GM12878 (cell line): Measurements from ENCODE around the gene PSMD1. TPM values are rescaled to one million over a fixed set of nuclear protein-coding genes. Genes with fewer than 3 reads are reported as not detected.

ENCODE experiments used
- ATAC-seq: fragments of 200-7000 bp; cut with Tn5 transposase; 3 replicates; pipeline ENCODE4 v1.9.1; 2020; ENCODE audit warnings: mild to moderate bottlenecking, moderate library complexity
- BruUV-seq: library from RNA; stranded (reverse); fragments of 400-500 nt; replicated peaks from 2 replicates; lab custom pipeline; 2021; lab: Mats Ljungman, UMichigan
- CTCF ChIA-PET: fragments of 300-600 bp; sonication (Branson Sonifier 250); formaldehyde crosslinking; extraction: SDS; loops from one replicate; lab custom pipeline; 2021; ENCODE audit warnings: inconsistent platforms; lab: Yijun Ruan, JAX
- POLR2A ChIA-PET: fragments of 350-600 bp; formaldehyde crosslinking; extraction: SDS; loops from one replicate; lab custom pipeline; 2021; ENCODE audit warnings: inconsistent platforms; lab: Charles Lee
- RAD21 ChIA-PET: fragments of 300-600 bp; sonication (Branson Sonifier 250); formaldehyde crosslinking; loops from one replicate; lab custom pipeline; 2023; ENCODE audit warnings: antibody characterized with exemption; ENCODE audit not compliant: unreplicated experiment; lab: Charles Lee
- SMC1A ChIA-PET: fragments of 300-600 bp; sonication (Branson Sonifier 250); formaldehyde crosslinking; loops from one replicate; lab custom pipeline; 2023; ENCODE audit not compliant: unreplicated experiment, uncharacterized antibody; lab: Charles Lee
- DNase-seq: peaks from one replicate; pipeline ENCODE4 v3.0.0-alpha.2; 2011; ENCODE audit warnings: low read depth, low spot score
- FAIRE-seq: peaks from 3 replicates; lab custom pipeline; 2011; peaks lifted over from hg19 to GRCh38; lab: Jason Lieb, UNC
- H2AFZ ChIP-seq: 2 replicates; pipeline ENCODE4 v1.6.0; 2011; ENCODE audit warnings: low read depth, low read length, control low read depth; ENCODE audit not compliant: control insufficient read depth
- H3K27ac ChIP-seq: 2 replicates; pipeline ENCODE4 v1.5.1; 2011; ENCODE audit warnings: control low read depth; ENCODE audit not compliant: control insufficient read depth, insufficient read depth
- H3K27me3 ChIP-seq, 2 experiments: replicated peaks in 1 of 2; 2 replicates each; pipeline versions ENCODE4 v1.6.0 to v1.6.1; 2011; ENCODE audit warnings: low read length in 1 of 2; ENCODE audit not compliant: control insufficient read depth in 2 of 2, insufficient read depth in 2 of 2
- H3K36me3 ChIP-seq, 2 experiments: 2 replicates each; pipeline ENCODE4 v1.5.1; 2011; ENCODE audit warnings: low read length in 1 of 2; ENCODE audit not compliant: control insufficient read depth in 2 of 2, insufficient read depth in 2 of 2
- H3K4me1 ChIP-seq: 2 replicates; pipeline ENCODE4 v1.6.1; 2011; ENCODE audit warnings: mild to moderate bottlenecking, low read length, moderate library complexity, mixed read lengths; ENCODE audit not compliant: control insufficient read depth, insufficient read depth
- H3K4me2 ChIP-seq: 2 replicates; pipeline ENCODE4 v1.6.0; 2011; ENCODE audit warnings: control low read depth; ENCODE audit not compliant: control insufficient read depth, insufficient read depth
- H3K4me3 ChIP-seq: fragments of 200-600 bp; sonication (generic); 2 replicates; pipeline ENCODE4 v1.5.1; 2016
- H3K79me2 ChIP-seq: 2 replicates; pipeline ENCODE4 v1.6.0; 2011; ENCODE audit warnings: low read length; ENCODE audit not compliant: control insufficient read depth, insufficient read depth
- H3K9ac ChIP-seq: 2 replicates; pipeline ENCODE4 v1.8.0; 2011; ENCODE audit warnings: low read length, control low read depth, mixed read lengths; ENCODE audit not compliant: control insufficient read depth, insufficient read depth
- H3K9me3 ChIP-seq: replicated peaks from 3 replicates; pipeline ENCODE4 v1.5.1; 2011; ENCODE audit warnings: mild to moderate bottlenecking, low read length; ENCODE audit not compliant: control insufficient read depth, insufficient read depth
- H4K20me1 ChIP-seq: 2 replicates; pipeline ENCODE4 v1.6.0; 2011; ENCODE audit not compliant: control insufficient read depth, insufficient read depth
- CBX3 ChIP-seq: fragments of 200-600 bp; sonication (generic); IDR thresholded peaks from 2 replicates; pipeline ENCODE4 v1.6.1; 2016; ENCODE audit warnings: low read depth, borderline replicate concordance
- CEBPB ChIP-seq, 2 experiments: fragments of 150-350 bp in 1 of 2; IDR thresholded peaks; 2 replicates each; pipeline ENCODE4 v1.6.1; 2012 to 2014; ENCODE audit warnings: low read depth in 2 of 2, low read length in 2 of 2, borderline replicate concordance in 1 of 2, inconsistent platforms in 1 of 2
- FOXM1 ChIP-seq: IDR thresholded peaks from 2 replicates; pipeline ENCODE4 v1.6.1; 2012; ENCODE audit warnings: low read depth, mild to moderate bottlenecking, inconsistent platforms, low read length, moderate library complexity
- NFIC ChIP-seq: IDR thresholded peaks from 2 replicates; pipeline ENCODE4 v1.6.1; 2012; ENCODE audit warnings: low read depth, mild to moderate bottlenecking, inconsistent platforms, low read length, moderate library complexity
- PAX8 ChIP-seq: fragments of 450-650 bp; IDR thresholded peaks from 2 replicates; pipeline ENCODE4 v1.6.1; 2017; ENCODE audit warnings: mild to moderate bottlenecking, moderate library complexity
- RELA ChIP-seq: fragments of 450-650 bp; IDR thresholded peaks from 2 replicates; pipeline ENCODE4 v1.8.0; 2014; ENCODE audit warnings: borderline replicate concordance; ENCODE audit not compliant: partially characterized antibody
- SP1 ChIP-seq: IDR thresholded peaks from one replicate; pipeline ENCODE4 v1.6.1; 2011; ENCODE audit warnings: low read depth, low read length
- ZNF217 ChIP-seq: fragments of 450-650 bp; IDR thresholded peaks from 2 replicates; pipeline ENCODE4 v1.6.1; 2017; ENCODE audit warnings: antibody characterized with exemption, mild to moderate bottlenecking
- WGBS: methylation state at CpG from one replicate; pipeline ENCODE4 v1.1.6; 2016; ENCODE audit warnings: low lambda C conversion rate; ENCODE audit not compliant: insufficient replicate concordance, insufficient coverage; ENCODE audit errors: missing lambda C conversion rate; 5-methylcytosine and 5-hydroxymethylcytosine counted together
- in situ Hi-C: fragments of 300-500 bp; cut with MboI; formaldehyde crosslinking; loops from 9 replicates; pipeline ENCODE4 v1.14.3; 2018; ENCODE audit warnings: mixed read lengths
- intact Hi-C: fragments of 100-400 bp; cut with micrococcal nuclease; formaldehyde crosslinking; loops from one replicate; pipeline ENCODE4 v1.14.2; 2022; ENCODE audit not compliant: unreplicated experiment
- polyA plus RNA-seq, 11 experiments: library from polyadenylated mRNA; depleted of rRNA in 4 of 11; unstranded in 6 of 11; stranded (reverse) in 5 of 11; fragments of >200 nt; fragmentation: Nextera tagmentation in 4 of 11; fragmentation: Illumina TruSeq in 1 of 11; extraction: Ambion mirVana in 4 of 11; extraction: Trizol in 1 of 11; gene quantifications; 1 replicate in 1 of 11; 2 replicates in 10 of 11; pipeline versions ENCODE4 v1.2.1 to v1.2.3, GENCODE V29; 2011 to 2016; ENCODE audit warnings: inconsistent platforms in 2 of 11, missing spikeins in 2 of 11, low read depth in 1 of 11
- total RNA-seq, 4 experiments: library from RNA; depleted of rRNA in 3 of 4; stranded (reverse); fragments of >200 nt in 3 of 4; fragmentation: Illumina TruSeq in 1 of 4; extraction: Trizol in 1 of 4; gene quantifications; 2 replicates each; pipeline versions ENCODE4 v1.2.1 to v1.2.3, GENCODE V29; 2013 to 2021
- TF ChIP-seq, protein P1 (sequence below): fragments of 450-650 bp; IDR thresholded peaks from 2 replicates; pipeline ENCODE4 v1.6.1; 2018; ENCODE audit warnings: mild to moderate bottlenecking, low read depth, moderate library complexity; ENCODE audit not compliant: partially characterized antibody
- TF ChIP-seq, protein P2 (sequence below): fragments of 450-650 bp; IDR thresholded peaks from 2 replicates; pipeline ENCODE4 v1.6.1; 2017; ENCODE audit warnings: mild to moderate bottlenecking, moderate library complexity
- TF ChIP-seq, protein P3 (sequence below): fragments of 450-650 bp; IDR thresholded peaks from 2 replicates; pipeline ENCODE4 v1.6.1; 2016; ENCODE audit warnings: mild to moderate bottlenecking, moderate library complexity, borderline replicate concordance

Gene PSMD1
- total and polyA plus RNA-seq, 10 of the 15 experiments (the other 5 are each of a cell fraction or from before 2014, with no cell fraction given) = 87.4 to 220 (median 139) TPM

DNA sequence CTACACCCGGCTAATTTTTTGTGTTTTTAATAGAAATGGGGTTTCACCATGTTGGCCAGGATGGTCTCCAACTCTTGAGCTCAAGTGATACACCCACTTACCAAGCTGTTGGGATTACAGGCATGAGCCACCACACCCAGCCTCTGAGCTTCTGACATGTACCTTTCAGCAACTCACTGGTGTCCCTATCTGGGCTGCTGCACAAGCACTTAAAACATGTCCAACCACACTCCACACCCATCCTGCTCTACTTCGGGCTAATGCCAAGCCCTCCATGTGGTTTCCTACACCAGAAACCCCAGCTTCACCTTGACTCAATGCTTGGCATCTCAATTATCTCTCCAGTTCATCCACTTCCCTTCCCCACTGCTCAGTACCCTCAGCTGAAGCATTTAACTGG, 119.4 kb downstream of the PSMD1 start:
- no TSS peak for BruUV-seq
- Histone ChIP-seq H3K79me2 (peaks cover 1% of the 10 kb centered on the region; the same call in 1 of the 2 replicates), H3K4me2 (no peak overlapping the region), H3K9me3 (no peaks in the 10 kb centered on the region), H3K36me3 (peaks cover 0 to 5% of the 10 kb centered on the region in 2 experiments; a peak in 1 of 4 replicates), H3K27me3 (no peaks in the 10 kb centered on the region), H4K20me1 (no peaks in the 10 kb centered on the region), H3K9ac (no peak overlapping the region), H3K4me1 (peaks cover 36% of the 10 kb centered on the region), H3K4me3 (no peak overlapping the region), H2AFZ (no peak overlapping the region), H3K27ac (no peak overlapping the region)
- in situ Hi-C loops = no loop called here
- no peak for DNase-seq
- WGBS = 100% methylated on average over 2 of the region's 2 CpGs
- ChIA-PET CTCF (interaction anchor here (0.8 kb wide), 1 partner anchor 538 kb away, joined by 4 read pairs; no protein-coding TSS in a partner anchor), POLR2A (no interaction called here), SMC1A (interaction anchor here (1.5 kb wide), 1 partner anchor 8 kb away, joined by 3 read pairs; no protein-coding TSS in a partner anchor), RAD21 (no interaction called here)
- no peak for FAIRE-seq
- ATAC-seq = no peak
- intact Hi-C loops = no loop called here
- TF ChIP-seq FOXM1 = no peak
- TF ChIP-seq, protein P1, sequence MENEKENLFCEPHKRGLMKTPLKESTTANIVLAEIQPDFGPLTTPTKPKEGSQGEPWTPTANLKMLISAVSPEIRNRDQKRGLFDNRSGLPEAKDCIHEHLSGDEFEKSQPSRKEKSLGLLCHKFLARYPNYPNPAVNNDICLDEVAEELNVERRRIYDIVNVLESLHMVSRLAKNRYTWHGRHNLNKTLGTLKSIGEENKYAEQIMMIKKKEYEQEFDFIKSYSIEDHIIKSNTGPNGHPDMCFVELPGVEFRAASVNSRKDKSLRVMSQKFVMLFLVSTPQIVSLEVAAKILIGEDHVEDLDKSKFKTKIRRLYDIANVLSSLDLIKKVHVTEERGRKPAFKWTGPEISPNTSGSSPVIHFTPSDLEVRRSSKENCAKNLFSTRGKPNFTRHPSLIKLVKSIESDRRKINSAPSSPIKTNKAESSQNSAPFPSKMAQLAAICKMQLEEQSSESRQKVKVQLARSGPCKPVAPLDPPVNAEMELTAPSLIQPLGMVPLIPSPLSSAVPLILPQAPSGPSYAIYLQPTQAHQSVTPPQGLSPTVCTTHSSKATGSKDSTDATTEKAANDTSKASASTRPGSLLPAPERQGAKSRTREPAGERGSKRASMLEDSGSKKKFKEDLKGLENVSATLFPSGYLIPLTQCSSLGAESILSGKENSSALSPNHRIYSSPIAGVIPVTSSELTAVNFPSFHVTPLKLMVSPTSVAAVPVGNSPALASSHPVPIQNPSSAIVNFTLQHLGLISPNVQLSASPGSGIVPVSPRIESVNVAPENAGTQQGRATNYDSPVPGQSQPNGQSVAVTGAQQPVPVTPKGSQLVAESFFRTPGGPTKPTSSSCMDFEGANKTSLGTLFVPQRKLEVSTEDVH = no peak
- TF ChIP-seq CBX3 = no peak
- TF ChIP-seq, protein P2, sequence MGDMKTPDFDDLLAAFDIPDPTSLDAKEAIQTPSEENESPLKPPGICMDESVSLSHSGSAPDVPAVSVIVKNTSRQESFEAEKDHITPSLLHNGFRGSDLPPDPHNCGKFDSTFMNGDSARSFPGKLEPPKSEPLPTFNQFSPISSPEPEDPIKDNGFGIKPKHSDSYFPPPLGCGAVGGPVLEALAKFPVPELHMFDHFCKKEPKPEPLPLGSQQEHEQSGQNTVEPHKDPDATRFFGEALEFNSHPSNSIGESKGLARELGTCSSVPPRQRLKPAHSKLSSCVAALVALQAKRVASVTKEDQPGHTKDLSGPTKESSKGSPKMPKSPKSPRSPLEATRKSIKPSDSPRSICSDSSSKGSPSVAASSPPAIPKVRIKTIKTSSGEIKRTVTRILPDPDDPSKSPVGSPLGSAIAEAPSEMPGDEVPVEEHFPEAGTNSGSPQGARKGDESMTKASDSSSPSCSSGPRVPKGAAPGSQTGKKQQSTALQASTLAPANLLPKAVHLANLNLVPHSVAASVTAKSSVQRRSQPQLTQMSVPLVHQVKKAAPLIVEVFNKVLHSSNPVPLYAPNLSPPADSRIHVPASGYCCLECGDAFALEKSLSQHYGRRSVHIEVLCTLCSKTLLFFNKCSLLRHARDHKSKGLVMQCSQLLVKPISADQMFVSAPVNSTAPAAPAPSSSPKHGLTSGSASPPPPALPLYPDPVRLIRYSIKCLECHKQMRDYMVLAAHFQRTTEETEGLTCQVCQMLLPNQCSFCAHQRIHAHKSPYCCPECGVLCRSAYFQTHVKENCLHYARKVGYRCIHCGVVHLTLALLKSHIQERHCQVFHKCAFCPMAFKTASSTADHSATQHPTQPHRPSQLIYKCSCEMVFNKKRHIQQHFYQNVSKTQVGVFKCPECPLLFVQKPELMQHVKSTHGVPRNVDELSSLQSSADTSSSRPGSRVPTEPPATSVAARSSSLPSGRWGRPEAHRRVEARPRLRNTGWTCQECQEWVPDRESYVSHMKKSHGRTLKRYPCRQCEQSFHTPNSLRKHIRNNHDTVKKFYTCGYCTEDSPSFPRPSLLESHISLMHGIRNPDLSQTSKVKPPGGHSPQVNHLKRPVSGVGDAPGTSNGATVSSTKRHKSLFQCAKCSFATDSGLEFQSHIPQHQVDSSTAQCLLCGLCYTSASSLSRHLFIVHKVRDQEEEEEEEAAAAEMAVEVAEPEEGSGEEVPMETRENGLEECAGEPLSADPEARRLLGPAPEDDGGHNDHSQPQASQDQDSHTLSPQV = no peak
- TF ChIP-seq, protein P3, sequence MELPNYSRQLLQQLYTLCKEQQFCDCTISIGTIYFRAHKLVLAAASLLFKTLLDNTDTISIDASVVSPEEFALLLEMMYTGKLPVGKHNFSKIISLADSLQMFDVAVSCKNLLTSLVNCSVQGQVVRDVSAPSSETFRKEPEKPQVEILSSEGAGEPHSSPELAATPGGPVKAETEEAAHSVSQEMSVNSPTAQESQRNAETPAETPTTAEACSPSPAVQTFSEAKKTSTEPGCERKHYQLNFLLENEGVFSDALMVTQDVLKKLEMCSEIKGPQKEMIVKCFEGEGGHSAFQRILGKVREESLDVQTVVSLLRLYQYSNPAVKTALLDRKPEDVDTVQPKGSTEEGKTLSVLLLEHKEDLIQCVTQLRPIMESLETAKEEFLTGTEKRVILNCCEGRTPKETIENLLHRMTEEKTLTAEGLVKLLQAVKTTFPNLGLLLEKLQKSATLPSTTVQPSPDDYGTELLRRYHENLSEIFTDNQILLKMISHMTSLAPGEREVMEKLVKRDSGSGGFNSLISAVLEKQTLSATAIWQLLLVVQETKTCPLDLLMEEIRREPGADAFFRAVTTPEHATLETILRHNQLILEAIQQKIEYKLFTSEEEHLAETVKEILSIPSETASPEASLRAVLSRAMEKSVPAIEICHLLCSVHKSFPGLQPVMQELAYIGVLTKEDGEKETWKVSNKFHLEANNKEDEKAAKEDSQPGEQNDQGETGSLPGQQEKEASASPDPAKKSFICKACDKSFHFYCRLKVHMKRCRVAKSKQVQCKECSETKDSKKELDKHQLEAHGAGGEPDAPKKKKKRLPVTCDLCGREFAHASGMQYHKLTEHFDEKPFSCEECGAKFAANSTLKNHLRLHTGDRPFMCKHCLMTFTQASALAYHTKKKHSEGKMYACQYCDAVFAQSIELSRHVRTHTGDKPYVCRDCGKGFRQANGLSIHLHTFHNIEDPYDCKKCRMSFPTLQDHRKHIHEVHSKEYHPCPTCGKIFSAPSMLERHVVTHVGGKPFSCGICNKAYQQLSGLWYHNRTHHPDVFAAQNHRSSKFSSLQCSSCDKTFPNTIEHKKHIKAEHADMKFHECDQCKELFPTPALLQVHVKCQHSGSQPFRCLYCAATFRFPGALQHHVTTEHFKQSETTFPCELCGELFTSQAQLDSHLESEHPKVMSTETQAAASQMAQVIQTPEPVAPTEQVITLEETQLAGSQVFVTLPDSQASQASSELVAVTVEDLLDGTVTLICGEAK = no peak
- TF ChIP-seq CEBPB (IDR thresholded peaks at IDR 0.05; ENCODE audit: borderline replicate concordance in 1 of 2, low read depth in 2 of 2, low read length in 2 of 2) = no peak
- TF ChIP-seq SP1 = no peak
- TF ChIP-seq NFIC = no peak
- TF ChIP-seq ZNF217 = no peak
- TF ChIP-seq RELA = no peak
- no peak for TF ChIP-seq PAX8
